KOPT-K1 (cell line): ENCODE measurements around the gene ATG4B.

Source experiments
- H3K27ac ChIP-seq: fragments of 200-600 bp; sonication (generic); 2 replicates; pipeline ENCODE4 v1.5.1; 2016; ENCODE audit warnings: antibody characterized with exemption, mild to moderate bottlenecking, low read depth, low read length; ENCODE audit not compliant: poor library complexity, severe bottlenecking
- H3K36me3 ChIP-seq: fragments of 200-600 bp; sonication (generic); 2 replicates; pipeline ENCODE4 v1.5.1; 2017; ENCODE audit warnings: antibody characterized with exemption, mild to moderate bottlenecking, low read length, moderate library complexity; ENCODE audit not compliant: insufficient read depth
- H3K9me3 ChIP-seq: fragments of 200-600 bp; sonication (generic); 2 replicates; pipeline ENCODE4 v1.5.1; 2017; ENCODE audit warnings: antibody characterized with exemption, low read length, mild to moderate bottlenecking; ENCODE audit not compliant: insufficient read depth, poor library complexity, severe bottlenecking

Gene ATG4B

DNA sequence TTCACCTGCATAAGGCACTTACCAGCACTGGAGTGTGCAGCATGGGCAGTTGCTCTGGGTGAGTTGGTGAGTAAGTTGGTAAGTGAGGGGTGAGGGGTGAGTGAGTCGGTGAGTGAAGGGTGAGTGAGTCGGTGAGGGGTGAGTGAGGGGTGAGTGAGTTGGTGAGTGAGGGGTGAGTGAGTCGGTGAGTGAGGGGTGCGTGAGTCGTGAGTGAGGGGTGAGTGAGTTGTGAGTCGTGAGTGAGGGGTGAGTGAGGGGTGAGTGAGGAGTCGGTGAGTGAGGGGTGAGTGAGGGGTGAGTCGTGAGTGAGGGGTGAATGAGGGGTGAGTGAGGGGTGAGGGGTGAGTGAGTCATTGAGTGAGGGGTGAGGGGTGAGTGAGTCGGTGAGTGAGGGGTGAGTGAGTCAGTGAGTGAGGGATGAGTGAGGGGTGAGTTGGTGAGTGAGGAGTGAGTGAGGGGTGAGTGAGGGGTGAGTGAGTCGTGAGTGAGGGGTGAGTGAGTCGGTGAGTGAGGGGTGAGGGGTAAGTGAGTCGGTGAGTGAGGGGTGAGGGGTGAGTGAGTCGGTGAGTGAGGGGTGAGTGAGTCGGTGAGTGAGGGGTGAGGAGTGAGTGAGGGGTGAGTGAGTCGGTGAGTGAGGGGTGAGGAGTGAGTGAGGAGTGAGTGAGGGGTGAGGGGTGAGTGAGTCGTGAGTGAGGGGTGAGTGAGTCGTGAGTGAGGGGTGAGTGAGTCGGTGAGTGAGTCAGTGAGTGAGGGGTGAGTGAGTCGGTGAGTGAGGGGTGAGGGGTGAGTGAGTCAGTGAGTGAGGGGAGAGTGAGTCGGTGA lies 17.7 kb upstream of the ATG4B start:
- Histone ChIP-seq H3K27ac (no peak overlapping the region), H3K36me3 (peaks cover 29% of the 10 kb centered on the region; the same call in 1 of the 2 replicates)

DNA sequence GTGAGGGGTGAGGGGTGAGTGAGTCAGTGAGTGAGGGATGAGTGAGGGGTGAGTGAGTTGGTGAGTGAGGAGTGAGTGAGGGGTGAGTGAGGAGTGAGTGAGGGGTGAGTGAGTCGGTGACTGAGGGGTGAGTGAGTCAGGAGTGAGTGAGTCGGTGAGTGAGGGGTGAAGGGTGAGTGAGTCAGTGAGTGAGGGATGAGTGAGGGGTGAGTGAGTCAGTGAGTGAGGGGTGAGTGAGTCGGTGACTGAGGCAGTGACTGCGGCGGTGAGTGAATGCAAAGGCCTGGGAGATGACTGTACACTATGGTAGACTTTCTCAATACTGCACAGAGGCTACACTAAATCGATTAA lies 17.1 kb upstream of the ATG4B start:
- Histone ChIP-seq H3K27ac (no peak overlapping the region), H3K36me3 (peaks cover 29% of the 10 kb centered on the region; the same call in 1 of the 2 replicates), H3K9me3 (no peaks in the 10 kb centered on the region)

More for the DNA sequence above, 17.7 kb upstream of the ATG4B start:
- no peaks in the 10 kb centered on the region for H3K9me3 ChIP-seq

DNA sequence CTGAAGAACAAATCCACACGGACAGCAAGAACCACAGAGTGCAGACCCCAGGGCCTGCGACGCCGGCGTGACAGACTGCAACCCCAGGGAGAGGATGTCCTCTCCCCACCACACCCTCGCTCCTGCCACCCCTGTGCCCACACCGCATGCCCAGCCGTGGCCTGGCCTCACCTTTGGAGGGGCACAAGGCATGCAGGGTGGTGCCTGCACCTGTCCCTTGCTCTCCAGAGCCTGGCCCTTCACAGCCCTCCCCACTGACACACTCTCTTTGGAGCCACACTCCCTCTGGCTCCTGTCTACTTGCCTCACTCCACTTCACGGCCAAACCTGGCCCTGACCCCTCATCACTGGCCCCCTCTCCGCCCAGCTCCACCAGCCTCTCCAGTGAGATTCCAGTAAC lies 9.8 kb upstream of the ATG4B start:
- peaks cover 63% of the 10 kb centered on the region for H3K36me3 ChIP-seq

DNA sequence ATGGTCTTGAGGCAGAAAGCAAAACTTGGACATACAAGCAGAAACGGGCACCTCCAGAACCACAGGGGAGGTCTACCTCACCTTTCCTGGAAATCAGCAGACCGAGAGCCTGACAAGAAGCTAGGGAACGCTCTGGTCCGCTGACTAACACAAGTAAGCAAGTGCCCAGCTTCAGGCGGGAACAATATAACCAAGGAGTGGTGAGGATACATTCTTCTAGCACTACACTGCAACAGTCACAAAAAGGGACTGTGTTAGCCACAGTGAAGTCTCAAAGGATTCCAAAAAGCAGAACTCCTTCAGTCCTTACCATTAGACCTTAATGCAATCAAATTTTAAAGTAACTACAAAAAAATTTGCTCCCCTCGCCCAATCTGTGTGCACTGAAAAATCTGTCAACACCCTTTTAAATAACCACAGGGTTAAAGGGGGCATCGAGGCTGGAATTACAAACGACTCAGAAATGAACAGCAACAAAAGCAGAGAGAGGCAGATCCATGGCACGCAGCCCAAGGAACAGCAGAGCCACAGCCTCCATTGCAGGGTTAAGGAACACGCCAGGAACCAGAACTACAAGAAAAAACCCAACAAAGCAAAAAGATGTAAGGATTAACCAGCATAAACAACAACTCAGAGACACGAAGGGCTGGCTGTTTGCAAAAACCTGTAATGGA lies 7.6 kb upstream of the ATG4B start:
- no peaks in the 10 kb centered on the region for H3K9me3 ChIP-seq
- H3K36me3 ChIP-seq, result peaks cover 72% of the 10 kb centered on the region
- no peak overlapping the region for H3K27ac ChIP-seq

More for the DNA sequence above, 9.8 kb upstream of the ATG4B start:
- Histone ChIP-seq H3K27ac (no peak overlapping the region), H3K9me3 (no peaks in the 10 kb centered on the region)

DNA sequence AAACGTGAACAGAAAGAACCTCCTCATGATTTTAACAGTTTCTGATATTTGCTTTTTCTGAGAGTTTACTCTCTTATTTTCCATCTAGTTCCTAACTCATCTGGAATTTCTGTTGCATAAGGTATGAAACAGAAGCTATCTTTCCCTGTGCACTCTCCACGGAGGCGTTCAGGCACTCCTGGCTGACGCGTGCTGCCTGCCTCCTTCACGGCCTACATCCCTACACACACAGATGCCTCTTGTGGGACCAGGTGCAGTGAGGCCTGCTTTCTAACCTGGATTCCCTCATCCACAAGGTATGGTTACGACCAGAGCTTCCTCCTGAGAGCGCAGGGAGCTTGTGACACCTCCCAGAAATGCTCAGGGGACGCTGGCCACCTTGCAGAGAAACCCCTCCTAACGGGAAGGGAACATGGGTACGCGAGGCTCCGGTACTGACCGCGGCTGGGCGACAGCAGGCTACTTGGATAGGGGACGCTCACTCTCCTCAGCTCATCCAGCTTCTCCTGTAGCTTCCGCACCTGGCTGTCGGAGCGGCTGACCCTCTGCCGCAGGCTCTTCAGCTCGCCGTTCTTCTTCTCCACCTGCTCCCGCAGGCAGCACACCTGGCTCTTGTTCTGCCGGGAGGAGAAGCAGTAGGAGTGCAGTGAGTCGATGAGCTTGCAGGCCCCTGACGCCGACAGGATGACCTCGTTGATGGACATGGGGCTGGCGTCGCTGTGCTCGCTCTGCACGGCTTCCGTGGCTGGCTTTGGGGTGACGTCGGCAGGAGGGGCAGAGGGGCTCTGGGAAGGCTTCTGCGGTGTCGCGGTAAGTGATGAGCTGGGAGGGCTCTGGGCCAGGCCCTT lies 4.8 kb upstream of the ATG4B start:
- H3K27ac ChIP-seq, result no peak overlapping the region
- peaks cover 63% of the 10 kb centered on the region for H3K36me3 ChIP-seq
- H3K9me3 ChIP-seq, result no peaks in the 10 kb centered on the region

DNA sequence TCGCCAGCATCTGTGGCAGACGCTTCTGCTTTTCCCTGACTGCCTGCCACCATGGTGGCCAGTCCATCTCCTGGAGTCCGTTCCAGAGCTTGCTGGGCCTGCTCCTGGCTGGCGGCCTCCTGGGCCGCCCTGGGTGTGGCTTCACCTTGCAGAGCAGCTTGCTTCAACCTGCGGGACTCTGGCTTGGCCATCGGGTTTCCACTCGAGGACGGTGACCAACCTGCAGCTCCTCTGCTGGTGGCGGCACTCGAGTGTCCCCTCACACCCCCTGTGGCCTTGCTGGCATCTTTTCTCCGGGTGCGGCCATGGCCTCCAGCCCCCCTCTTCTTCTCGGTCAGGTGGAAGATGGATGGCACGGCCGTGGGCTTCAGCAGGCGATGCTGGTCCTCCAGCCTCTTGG lies 3.9 kb upstream of the ATG4B start:
- Histone ChIP-seq H3K9me3 (no peaks in the 10 kb centered on the region), H3K36me3 (peaks cover 54% of the 10 kb centered on the region), H3K27ac (no peak overlapping the region)

DNA sequence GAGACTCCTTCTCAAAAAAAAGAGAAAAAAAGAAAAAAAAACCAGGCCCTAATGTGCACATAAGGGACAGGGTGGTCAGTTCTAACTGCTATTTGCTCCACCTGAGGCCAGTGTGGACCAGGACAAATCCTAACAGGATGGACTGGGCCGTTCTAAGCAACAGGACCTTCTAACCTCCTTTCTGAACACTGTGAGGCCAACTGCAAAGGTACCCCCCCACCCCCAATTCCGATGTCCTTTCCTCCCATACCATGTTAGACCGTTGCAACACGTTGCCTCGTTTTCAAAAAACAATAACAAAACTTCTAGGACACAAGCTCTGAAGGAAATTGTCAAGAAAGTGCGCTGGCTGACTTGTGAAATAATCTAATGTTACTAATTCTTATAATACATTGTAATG lies 1.7 kb upstream of the ATG4B start:
- peak overlapping the region; percentile 94 for H3K27ac ChIP-seq
- peaks cover 57% of the 10 kb centered on the region for H3K36me3 ChIP-seq
- peaks cover 12% of the 10 kb centered on the region for H3K9me3 ChIP-seq

DNA sequence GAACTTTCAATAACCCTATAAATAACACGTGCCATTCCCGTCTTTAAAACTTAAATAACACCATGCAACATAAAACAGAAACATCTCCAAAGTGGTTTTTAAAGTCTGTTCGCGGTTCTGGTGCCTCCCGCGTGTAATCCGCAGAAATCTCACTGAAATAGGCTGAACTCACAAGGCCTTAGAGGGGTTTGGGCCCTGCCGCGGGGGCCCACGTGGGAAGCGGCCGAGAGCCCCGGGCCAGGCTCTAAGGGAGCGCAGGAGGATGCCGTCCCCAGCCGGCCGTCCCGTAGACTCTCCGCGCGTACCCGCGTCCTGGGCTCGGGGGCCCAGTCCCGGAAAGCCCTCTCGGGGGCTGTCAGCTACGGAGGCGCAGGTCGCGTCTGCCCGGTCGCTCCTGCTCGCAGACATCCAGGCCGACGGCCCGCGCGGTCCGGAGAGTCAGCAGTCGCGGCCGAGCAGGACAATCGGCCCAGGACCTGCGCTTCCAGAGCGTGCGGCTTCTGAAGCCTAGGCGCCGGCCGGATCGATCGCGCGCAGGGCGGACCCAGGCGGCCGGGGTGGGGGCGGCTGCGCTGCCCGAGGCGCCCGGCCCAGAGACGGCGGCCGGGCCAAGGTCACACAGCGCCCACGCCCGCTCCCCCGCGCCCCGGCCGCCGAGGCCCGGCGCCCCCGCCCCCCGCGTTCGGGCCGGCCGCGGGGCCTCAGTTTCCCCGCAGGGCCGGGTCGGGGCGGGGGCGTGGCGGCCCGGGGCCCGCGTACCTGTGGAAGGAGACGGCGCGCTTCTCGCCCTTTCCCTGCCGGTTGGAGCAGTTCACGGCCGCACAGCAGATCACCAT lies 1.1 kb upstream of the ATG4B start:
- H3K36me3 ChIP-seq, result peaks cover 52% of the 10 kb centered on the region
- peaks cover 12% of the 10 kb centered on the region for H3K9me3 ChIP-seq
- H3K27ac ChIP-seq, result peak overlapping the region; percentile 94

DNA sequence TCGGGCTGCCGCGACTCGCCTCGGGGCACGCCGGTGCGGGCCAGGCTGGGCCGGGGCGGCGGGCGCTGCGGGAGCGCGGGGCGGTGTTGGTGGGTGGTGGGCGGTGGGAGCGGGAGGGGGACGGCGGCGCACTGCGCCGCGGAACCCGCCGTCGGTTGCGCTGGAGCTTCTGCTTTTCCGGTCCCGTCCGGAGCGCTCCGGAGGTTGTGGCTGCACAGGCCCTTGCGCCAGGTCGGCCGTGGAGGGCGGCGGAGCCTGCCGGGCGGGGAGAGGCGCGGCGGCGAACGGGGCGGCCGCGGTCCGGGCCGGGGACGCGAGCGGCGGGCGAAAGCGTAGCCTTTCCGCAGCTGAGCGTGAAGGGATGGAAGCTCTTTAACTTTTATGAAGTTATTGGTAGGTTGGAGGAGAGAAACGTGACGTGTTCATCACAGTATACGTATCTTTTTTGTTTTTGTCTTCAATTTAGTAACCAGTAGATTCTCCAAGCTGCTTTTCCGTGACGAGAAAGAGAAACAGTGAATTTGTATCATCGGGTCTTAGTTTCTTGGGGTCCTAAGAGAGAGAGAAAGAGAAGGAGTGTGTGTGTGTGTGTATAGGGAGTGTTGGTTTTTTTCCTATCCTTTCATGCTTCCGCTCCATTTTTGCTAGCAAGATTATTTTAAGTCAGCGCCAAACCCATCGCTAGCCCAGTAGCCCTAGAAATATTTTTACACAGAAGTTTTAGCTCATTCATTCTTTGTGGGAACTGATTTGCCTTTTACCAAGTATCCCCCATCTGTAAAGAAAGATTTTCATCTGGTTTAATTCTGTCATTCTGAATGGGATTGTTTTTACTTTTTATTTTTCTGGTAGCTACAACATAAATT lies 535 bp downstream of the ATG4B start:
- peaks cover 36% of the 10 kb centered on the region for H3K36me3 ChIP-seq
- H3K27ac ChIP-seq, result peak overlapping the region; percentile 94
- H3K9me3 ChIP-seq, result peaks cover 12% of the 10 kb centered on the region

DNA sequence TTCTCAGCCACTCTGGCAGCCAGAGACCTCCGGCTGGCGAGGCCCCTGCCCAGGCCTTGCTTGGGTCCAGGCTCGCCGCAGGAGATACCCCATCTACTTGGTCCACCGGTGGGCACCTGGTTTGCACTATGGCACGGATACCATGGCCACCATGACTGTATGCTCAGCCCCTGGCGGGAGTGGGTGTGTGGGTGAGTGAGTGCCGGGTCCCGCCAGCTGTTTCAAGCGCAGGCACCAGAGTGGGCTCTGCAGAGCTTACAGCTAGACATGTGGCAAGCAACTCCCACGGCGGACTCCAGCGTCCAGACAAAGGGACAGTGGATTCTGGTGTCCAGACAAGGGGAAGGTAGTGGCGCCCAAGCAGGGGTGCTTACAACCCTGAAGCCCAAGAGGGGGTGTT lies 1.4 kb downstream of the ATG4B start:
- H3K36me3 ChIP-seq, result peaks cover 33% of the 10 kb centered on the region
- peaks cover 12% of the 10 kb centered on the region for H3K9me3 ChIP-seq
- H3K27ac ChIP-seq, result no peak overlapping the region

DNA sequence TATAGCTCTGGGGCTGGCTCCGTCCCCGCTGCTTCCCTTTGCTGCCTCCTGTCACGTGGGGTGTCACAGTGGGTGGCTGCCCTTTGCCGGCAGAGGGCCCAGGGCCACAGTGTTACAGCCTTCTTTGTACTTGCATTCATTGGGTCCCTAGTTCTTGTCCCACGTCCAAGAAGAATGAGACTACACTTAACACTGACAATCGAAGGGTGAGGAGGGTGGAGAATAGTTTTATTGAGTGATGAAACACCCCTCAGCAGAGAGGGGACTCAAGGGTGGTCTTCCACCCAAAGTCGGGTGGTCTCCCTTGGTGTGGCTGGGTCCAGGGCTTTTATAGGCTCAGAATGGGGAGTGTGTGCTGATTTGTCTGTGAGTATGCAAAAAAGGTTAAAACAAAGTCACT lies 1.9 kb downstream of the ATG4B start:
- H3K27ac ChIP-seq, result no peak overlapping the region
- H3K36me3 ChIP-seq, result peaks cover 33% of the 10 kb centered on the region
- peaks cover 12% of the 10 kb centered on the region for H3K9me3 ChIP-seq

DNA sequence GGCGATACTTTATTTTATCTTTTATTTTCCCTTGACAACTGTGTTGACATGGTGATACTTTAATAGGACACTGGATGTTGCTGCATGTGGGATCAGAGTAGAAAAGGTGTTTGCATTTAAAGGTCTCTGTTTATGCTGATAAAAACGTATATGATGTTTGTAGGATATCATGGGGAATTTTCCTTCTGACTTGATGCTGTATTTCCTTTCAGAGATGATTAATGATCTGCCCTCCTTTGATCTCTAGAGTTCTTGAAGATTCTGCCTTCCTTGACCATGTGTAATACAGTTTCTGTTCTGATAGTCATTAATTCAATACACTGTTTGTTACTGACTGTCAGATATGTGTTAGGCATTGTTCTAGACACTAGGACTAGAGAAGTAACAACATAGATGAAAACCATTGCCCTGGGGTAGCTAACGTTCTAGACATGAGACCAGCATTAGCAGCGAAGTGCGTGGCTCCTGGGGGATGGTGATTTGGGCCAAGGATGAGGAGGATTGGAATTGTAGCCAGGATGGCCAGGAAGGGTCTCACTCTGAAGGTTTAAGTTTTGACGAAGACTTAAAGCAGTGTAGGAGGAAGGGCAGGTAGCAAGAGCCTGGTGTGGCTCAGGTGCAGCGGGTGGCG lies 2.8 kb downstream of the ATG4B start:
- Histone ChIP-seq H3K36me3 (peaks cover 38% of the 10 kb centered on the region), H3K9me3 (peaks cover 12% of the 10 kb centered on the region), H3K27ac (no peak overlapping the region)

DNA sequence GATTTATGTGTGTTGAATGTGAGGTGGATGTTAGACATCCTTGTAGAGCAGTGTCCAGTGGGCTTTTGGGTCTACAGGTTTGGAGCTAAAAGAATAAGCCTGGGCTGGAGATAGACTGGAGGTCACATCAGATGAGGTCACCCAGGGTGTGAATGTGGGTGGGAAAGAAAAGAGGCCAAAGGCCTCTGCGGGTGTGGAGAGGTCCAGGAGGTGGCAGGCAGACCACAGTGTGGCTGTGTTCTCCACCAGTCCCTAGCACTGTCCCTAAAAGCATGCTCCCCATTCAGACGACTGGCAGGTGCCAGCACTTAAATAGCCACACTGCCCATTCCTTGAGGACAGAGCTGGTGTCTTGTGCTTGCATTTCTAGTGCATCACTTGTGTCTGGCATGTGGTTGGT lies 4.1 kb downstream of the ATG4B start:
- peaks cover 12% of the 10 kb centered on the region for H3K9me3 ChIP-seq
- peaks cover 45% of the 10 kb centered on the region for H3K36me3 ChIP-seq
- no peak overlapping the region for H3K27ac ChIP-seq
